ENCODE results near the gene DTNBP1.
A peak's percentile ranks its signal among the peaks of the same experiment; 100 is the strongest.

Gene DTNBP1

GRCh38 chr6:15662326-15663129 is at the start of gene DTNBP1:
TSS of gene DTNBP1 (minus strand) at chr6:15663028. CDS start at chr6:15662869, 159 bp downstream.
- peak within 1 kb of the TSS; percentile 83 for H3K4me3 Mint-ChIP-seq
- H3K9me3 Mint-ChIP-seq = no peaks in the 10 kb centered on the region
- H3K27ac Mint-ChIP-seq = peak within 1 kb of the TSS; percentile 67
- peaks cover 11% of the 10 kb centered on the region for H3K27me3 Mint-ChIP-seq
- peaks cover 9% of the 10 kb centered on the region for H3K36me3 Mint-ChIP-seq (ENCODE audit: low read depth)
- peaks cover 44% of the 10 kb centered on the region for H3K4me1 Mint-ChIP-seq (ENCODE audit: low read depth)

GRCh38 chr6:15709651-15710269 is 46.9 kb upstream of the DTNBP1 start:
- no peaks in the 10 kb centered on the region for H3K36me3 Mint-ChIP-seq (ENCODE audit: low read depth)

GRCh38 chr6:15708231-15708630 is 45.4 kb upstream of the DTNBP1 start:
- Mint-ChIP-seq H3K9me3 (peaks cover 9% of the 10 kb centered on the region), H3K27ac (no peak overlapping the region), H3K4me3 (no peak overlapping the region), H3K36me3 (ENCODE audit: low read depth) (peaks cover 6% of the 10 kb centered on the region), H3K27me3 (peaks cover 25% of the 10 kb centered on the region), H3K4me1 (ENCODE audit: low read depth) (no peaks in the 10 kb centered on the region)

More at GRCh38 chr6:15709651-15710269, 46.9 kb upstream of the DTNBP1 start:
- peaks cover 5% of the 10 kb centered on the region for H3K4me1 Mint-ChIP-seq (ENCODE audit: low read depth)
- no peak overlapping the region for H3K27ac Mint-ChIP-seq
- H3K4me3 Mint-ChIP-seq = no peak overlapping the region
- peaks cover 18% of the 10 kb centered on the region for H3K27me3 Mint-ChIP-seq
- H3K9me3 Mint-ChIP-seq = no peaks in the 10 kb centered on the region

GRCh38 chr6:15705981-15706380 is 43.2 kb upstream of the DTNBP1 start:
- Mint-ChIP-seq H3K27me3 (peaks cover 25% of the 10 kb centered on the region), H3K27ac (no peak overlapping the region), H3K4me3 (no peak overlapping the region), H3K9me3 (peaks cover 9% of the 10 kb centered on the region), H3K36me3 (ENCODE audit: low read depth) (peaks cover 6% of the 10 kb centered on the region), H3K4me1 (ENCODE audit: low read depth) (no peaks in the 10 kb centered on the region)

- Mint-ChIP-seq H3K4me3 (no peak overlapping the region), H3K9me3 (peaks cover 2% of the 10 kb centered on the region), H3K27me3 (peaks cover 2% of the 10 kb centered on the region), H3K36me3 (ENCODE audit: low read depth) (peaks cover 2% of the 10 kb centered on the region), H3K27ac (no peak overlapping the region), H3K4me1 (ENCODE audit: low read depth) (no peaks in the 10 kb centered on the region)
Observed at GRCh38 chr6:15698471-15698870, 35.6 kb upstream of the DTNBP1 start.

GRCh38 chr6:15697895-15698294 is 35.1 kb upstream of the DTNBP1 start:
- Mint-ChIP-seq H3K4me1 (ENCODE audit: low read depth) (no peaks in the 10 kb centered on the region), H3K36me3 (ENCODE audit: low read depth) (no peaks in the 10 kb centered on the region), H3K27ac (no peak overlapping the region), H3K27me3 (no peaks in the 10 kb centered on the region), H3K9me3 (no peaks in the 10 kb centered on the region), H3K4me3 (no peak overlapping the region)

GRCh38 chr6:15691250-15691869 is 28.5 kb upstream of the DTNBP1 start:
- no peaks in the 10 kb centered on the region for H3K36me3 Mint-ChIP-seq (ENCODE audit: low read depth)
- H3K27ac Mint-ChIP-seq = peak overlapping the region; percentile 4
- no peak overlapping the region for H3K4me3 Mint-ChIP-seq

GRCh38 chr6:15690510-15690909 is 27.7 kb upstream of the DTNBP1 start:
- peaks cover 16% of the 10 kb centered on the region for H3K4me1 Mint-ChIP-seq (ENCODE audit: low read depth)
- H3K27ac Mint-ChIP-seq = no peak overlapping the region
- H3K36me3 Mint-ChIP-seq (ENCODE audit: low read depth) = no peaks in the 10 kb centered on the region
- H3K27me3 Mint-ChIP-seq = peaks cover 3% of the 10 kb centered on the region
- no peaks in the 10 kb centered on the region for H3K9me3 Mint-ChIP-seq
- no peak overlapping the region for H3K4me3 Mint-ChIP-seq

More at GRCh38 chr6:15691250-15691869, 28.5 kb upstream of the DTNBP1 start:
- Mint-ChIP-seq H3K27me3 (peaks cover 3% of the 10 kb centered on the region), H3K4me1 (ENCODE audit: low read depth) (peaks cover 16% of the 10 kb centered on the region), H3K9me3 (no peaks in the 10 kb centered on the region)

GRCh38 chr6:15689586-15690482 is 27.0 kb upstream of the DTNBP1 start:
- Mint-ChIP-seq H3K27me3 (peaks cover 3% of the 10 kb centered on the region), H3K27ac (no peak overlapping the region), H3K9me3 (no peaks in the 10 kb centered on the region), H3K36me3 (ENCODE audit: low read depth) (no peaks in the 10 kb centered on the region), H3K4me3 (no peak overlapping the region), H3K4me1 (ENCODE audit: low read depth) (peaks cover 16% of the 10 kb centered on the region)

GRCh38 chr6:15685619-15686018 is 22.8 kb upstream of the DTNBP1 start:
- Mint-ChIP-seq H3K4me1 (ENCODE audit: low read depth) (peaks cover 6% of the 10 kb centered on the region), H3K27ac (no peak overlapping the region), H3K9me3 (no peaks in the 10 kb centered on the region), H3K4me3 (no peak overlapping the region), H3K27me3 (peaks cover 8% of the 10 kb centered on the region), H3K36me3 (ENCODE audit: low read depth) (no peaks in the 10 kb centered on the region)

- no peak overlapping the region for H3K4me3 Mint-ChIP-seq
- H3K27me3 Mint-ChIP-seq = peaks cover 5% of the 10 kb centered on the region
- H3K9me3 Mint-ChIP-seq = no peaks in the 10 kb centered on the region
- H3K27ac Mint-ChIP-seq = no peak overlapping the region
- no peaks in the 10 kb centered on the region for H3K36me3 Mint-ChIP-seq (ENCODE audit: low read depth)
- no peaks in the 10 kb centered on the region for H3K4me1 Mint-ChIP-seq (ENCODE audit: low read depth)
Observed at GRCh38 chr6:15682965-15683822, 20.4 kb upstream of the DTNBP1 start.

GRCh38 chr6:15681946-15682345 is 19.1 kb upstream of the DTNBP1 start:
- Mint-ChIP-seq H3K4me3 (no peak overlapping the region), H3K36me3 (ENCODE audit: low read depth) (no peaks in the 10 kb centered on the region), H3K27me3 (peaks cover 5% of the 10 kb centered on the region), H3K27ac (no peak overlapping the region), H3K4me1 (ENCODE audit: low read depth) (no peaks in the 10 kb centered on the region), H3K9me3 (no peaks in the 10 kb centered on the region)

GRCh38 chr6:15678514-15678913 is 15.7 kb upstream of the DTNBP1 start:
- no peaks in the 10 kb centered on the region for H3K36me3 Mint-ChIP-seq (ENCODE audit: low read depth)
- peaks cover 5% of the 10 kb centered on the region for H3K27me3 Mint-ChIP-seq
- peak overlapping the region; percentile 13 for H3K27ac Mint-ChIP-seq
- no peaks in the 10 kb centered on the region for H3K4me1 Mint-ChIP-seq (ENCODE audit: low read depth)
- no peaks in the 10 kb centered on the region for H3K9me3 Mint-ChIP-seq
- H3K4me3 Mint-ChIP-seq = no peak overlapping the region

- no peak overlapping the region for H3K27ac Mint-ChIP-seq
- H3K4me3 Mint-ChIP-seq = no peak overlapping the region
- no peaks in the 10 kb centered on the region for H3K9me3 Mint-ChIP-seq
Observed at GRCh38 chr6:15677822-15678221, 15.0 kb upstream of the DTNBP1 start.

More at GRCh38 chr6:15677822-15678221, 15.0 kb upstream of the DTNBP1 start:
- Mint-ChIP-seq H3K27me3 (peaks cover 3% of the 10 kb centered on the region), H3K36me3 (ENCODE audit: low read depth) (no peaks in the 10 kb centered on the region), H3K4me1 (ENCODE audit: low read depth) (no peaks in the 10 kb centered on the region)
